Endothelial cell of umbilical vein (primary cell): Measurements from ENCODE around the gene ARV1. TPM values are rescaled to one million over a fixed set of nuclear protein-coding genes. Genes with fewer than 3 reads are reported as not detected.

Source experiments
- BruUV-seq: library from RNA; stranded (reverse); fragments of 400-500 nt; replicated peaks from 2 replicates; lab custom pipeline; 2021; lab: Mats Ljungman, UMichigan
- CTCF ChIA-PET: fragments of 300-600, 350-600 bp; sonication (Branson Sonifier 250); formaldehyde crosslinking; loops from one replicate; lab custom pipeline; 2021; ENCODE audit warnings: antibody characterized with exemption, inconsistent platforms; lab: Charles Lee
- POLR2A ChIA-PET: fragments of 300-600, 350-600 bp; sonication (Branson Sonifier 250); formaldehyde crosslinking; loops from one replicate; lab custom pipeline; 2021; ENCODE audit warnings: antibody characterized with exemption, inconsistent platforms; lab: Charles Lee
- DNase-seq: peaks from one replicate; pipeline ENCODE4 v3.0.0-alpha.2; 2011; ENCODE audit warnings: low read depth, low spot score
- FAIRE-seq: peaks from 2 replicates; lab custom pipeline; 2011; peaks lifted over from hg19 to GRCh38; lab: Jason Lieb, UNC
- H2AFZ ChIP-seq: 2 replicates; pipeline ENCODE4 v1.6.0; 2012; ENCODE audit warnings: low read depth, low read length, control low read depth, inconsistent platforms
- H3K27ac ChIP-seq: 2 replicates; pipeline ENCODE4 v1.5.1; 2011; ENCODE audit warnings: low read depth, mild to moderate bottlenecking, control low read depth, low read length, moderate library complexity; ENCODE audit not compliant: insufficient read depth
- H3K27me3 ChIP-seq, 2 experiments: 2 replicates each; pipeline versions ENCODE4 v1.6.0 to v1.6.1; 2011; ENCODE audit warnings: low read length in 2 of 2, mixed read lengths in 1 of 2; ENCODE audit not compliant: control insufficient read depth in 2 of 2, insufficient read depth in 2 of 2
- H3K36me3 ChIP-seq, 2 experiments: 2 replicates in 1 of 2; 3 replicates in 1 of 2; pipeline ENCODE4 v1.5.1; 2011; ENCODE audit warnings: low read length in 2 of 2, mild to moderate bottlenecking in 1 of 2, moderate library complexity in 1 of 2; ENCODE audit not compliant: control insufficient read depth in 2 of 2, insufficient read depth in 2 of 2; ENCODE audit errors: extremely low read depth in 1 of 2
- H3K4me1 ChIP-seq: 3 replicates; pipeline ENCODE4 v1.5.1; 2011; ENCODE audit warnings: mild to moderate bottlenecking, low read length; ENCODE audit not compliant: control insufficient read depth, insufficient read depth; ENCODE audit errors: extremely low read depth
- H3K4me2 ChIP-seq: 2 replicates; pipeline ENCODE4 v1.6.1; 2011; ENCODE audit warnings: low read length, control low read depth, mixed read lengths; ENCODE audit not compliant: insufficient read depth
- H3K4me3 ChIP-seq, 3 experiments: fragments of 200-600 bp in 1 of 3; sonication (generic), shearing (Covaris generic) in 1 of 3; replicated peaks in 1 of 3; 2 replicates each; pipeline ENCODE4 v1.5.1; 2011 to 2016; ENCODE audit warnings: control low read depth in 3 of 3, low read length in 3 of 3, mild to moderate bottlenecking in 2 of 3, inconsistent platforms in 1 of 3, low read depth in 1 of 3, moderate library complexity in 1 of 3; ENCODE audit not compliant: insufficient read depth in 1 of 3
- H3K79me2 ChIP-seq: 2 replicates; pipeline ENCODE4 v1.6.0; 2012; ENCODE audit warnings: low read length, inconsistent platforms; ENCODE audit not compliant: control insufficient read depth, insufficient read depth
- H3K9ac ChIP-seq: replicated peaks from 2 replicates; pipeline ENCODE3; 2011; ENCODE audit warnings: low read length, control low read depth; ENCODE audit not compliant: insufficient read depth; ENCODE audit errors: extremely low read depth
- H3K9me1 ChIP-seq: replicated peaks from 3 replicates; pipeline ENCODE4 v1.6.0; 2011; ENCODE audit warnings: mild to moderate bottlenecking, low read length; ENCODE audit not compliant: control insufficient read depth, insufficient read depth; ENCODE audit errors: extremely low read depth
- H3K9me3 ChIP-seq: replicated peaks from 2 replicates; pipeline ENCODE4 v1.5.1; 2012; ENCODE audit warnings: low read length, inconsistent platforms; ENCODE audit not compliant: control insufficient read depth, insufficient read depth
- H4K20me1 ChIP-seq: replicated peaks from 2 replicates; pipeline ENCODE3; 2011; ENCODE audit warnings: mild to moderate bottlenecking, low read length; ENCODE audit not compliant: control insufficient read depth, insufficient read depth; ENCODE audit errors: extremely low read depth
- EZH2 ChIP-seq: IDR thresholded peaks from 2 replicates; pipeline ENCODE4 v1.6.1; 2012; ENCODE audit warnings: borderline replicate concordance, low read depth, mild to moderate bottlenecking, moderate library complexity, low read length, inconsistent platforms; ENCODE audit not compliant: severe bottlenecking
- FOS ChIP-seq: IDR thresholded peaks from 2 replicates; pipeline ENCODE4 v1.6.1; 2011; ENCODE audit warnings: mild to moderate bottlenecking, low read length, moderate library complexity, borderline replicate concordance; ENCODE audit not compliant: insufficient read depth
- GATA2 ChIP-seq: IDR thresholded peaks from 2 replicates; pipeline ENCODE4 v1.7.0; 2011; ENCODE audit warnings: low read depth, mild to moderate bottlenecking, moderate library complexity, mixed read lengths, low read length; ENCODE audit not compliant: insufficient read length, insufficient read depth
- JUN ChIP-seq: IDR thresholded peaks from 2 replicates; pipeline ENCODE4 v1.6.1; 2011; ENCODE audit warnings: borderline replicate concordance, low read depth; ENCODE audit not compliant: insufficient read length, insufficient read depth
- MYC ChIP-seq: IDR thresholded peaks from one replicate; pipeline ENCODE4 v1.6.1; 2011; ENCODE audit warnings: mild to moderate bottlenecking, low read depth, low read length
- POLR2A ChIP-seq: IDR thresholded peaks from 2 replicates; pipeline ENCODE4 v1.6.1; 2012; ENCODE audit warnings: low read depth, mild to moderate bottlenecking, control low read depth, low read length
- POLR2AphosphoS5 ChIP-seq: IDR thresholded peaks from 2 replicates; pipeline ENCODE4 v1.6.1; 2012; ENCODE audit warnings: low read depth, mild to moderate bottlenecking, control low read depth, low read length, moderate library complexity; ENCODE audit not compliant: insufficient read depth
- dilution Hi-C: fragments of 300-500 bp; cut with MboI; formaldehyde crosslinking; loops from one replicate; pipeline ENCODE4 v1.15.0; 2019; ENCODE audit warnings: low sequenced_read_pairs; ENCODE audit not compliant: extremely low pct_ligation_motif_present
- intact Hi-C: fragments of 100-400 bp; cut with micrococcal nuclease; formaldehyde crosslinking; loops from one replicate; pipeline ENCODE4 v1.10.0; 2022
- polyA plus RNA-seq, 4 experiments: library from polyadenylated mRNA; depleted of rRNA in 3 of 4; stranded (reverse) in 3 of 4; unstranded in 1 of 4; fragments of >200 nt; gene quantifications; 2 replicates each; pipeline versions ENCODE4 v1.2.1 to v1.2.3, GENCODE V29; 2011 to 2012; ENCODE audit warnings: missing spikeins in 1 of 4
- total RNA-seq: library from RNA; stranded (reverse); gene quantifications from 2 replicates; pipeline ENCODE4 v1.2.3, GENCODE V29; 2021
- TF ChIP-seq, protein P1 (sequence below): IDR thresholded peaks from 2 replicates; pipeline ENCODE4 v1.6.1; 2011; ENCODE audit not compliant: insufficient read depth, insufficient read length
- TF ChIP-seq, protein P2 (sequence below), 2 donors: IDR thresholded peaks; 1 replicate in 1 of 2; 2 replicates in 1 of 2; pipeline ENCODE4 v1.5.1; 2011; ENCODE audit warnings: low read length in 2 of 2, mild to moderate bottlenecking in 2 of 2, moderate library complexity in 2 of 2, control low read depth in 1 of 2, inconsistent platforms in 1 of 2, low read depth in 1 of 2; ENCODE audit not compliant: insufficient read depth in 1 of 2; ENCODE audit errors: extremely low read depth in 1 of 2

Gene ARV1
- total and polyA plus RNA-seq, 2 donors (not counting 3 experiments of a cell fraction or from before 2014, with no cell fraction given), result 10.7 to 14.0 TPM

DNA sequence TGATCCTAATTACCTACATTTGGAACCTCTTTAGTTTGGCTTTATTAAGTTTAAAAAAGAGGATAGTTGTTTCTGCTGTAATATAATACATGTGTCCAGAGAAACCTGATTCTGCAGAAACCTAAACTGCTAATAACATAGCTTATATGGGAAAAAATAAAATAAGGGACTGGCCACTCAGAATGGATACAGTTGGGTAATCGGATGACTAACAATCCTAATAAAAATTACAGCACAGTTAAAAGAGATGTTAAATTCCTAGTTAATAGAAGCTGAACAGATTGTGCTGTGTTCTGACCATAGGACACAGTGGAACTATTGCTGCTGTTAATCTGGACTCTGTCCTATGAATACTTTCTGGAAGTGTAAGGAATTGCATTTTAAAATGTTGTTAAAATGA lies 16.0 kb downstream of the ARV1 start:
- no peak overlapping the region for H3K27ac ChIP-seq
- H3K4me1 ChIP-seq, result no peaks in the 10 kb centered on the region
- no peaks in the 10 kb centered on the region for H4K20me1 ChIP-seq
- FAIRE-seq, result no peak
- no peaks in the 10 kb centered on the region for H3K27me3 ChIP-seq
- TF ChIP-seq, protein P1, sequence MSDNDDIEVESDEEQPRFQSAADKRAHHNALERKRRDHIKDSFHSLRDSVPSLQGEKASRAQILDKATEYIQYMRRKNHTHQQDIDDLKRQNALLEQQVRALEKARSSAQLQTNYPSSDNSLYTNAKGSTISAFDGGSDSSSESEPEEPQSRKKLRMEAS, result no peak
- TF ChIP-seq FOS, result no peak
- no peak for TF ChIP-seq GATA2
- H3K4me3 ChIP-seq, result no peak overlapping the region
- no peak overlapping the region for H3K9ac ChIP-seq
- intact Hi-C loops, result no loop called here
- no peaks in the 10 kb centered on the region for H3K79me2 ChIP-seq
- no peaks in the 10 kb centered on the region for H3K9me1 ChIP-seq
- no peak for DNase-seq
- ChIA-PET POLR2A (no interaction called here), CTCF (no interaction called here)
- dilution Hi-C loops, result no loop called here
- H2AFZ ChIP-seq, result no peak overlapping the region
- peaks cover 9 to 33% of the 10 kb centered on the region in 2 experiments for H3K36me3 ChIP-seq
- no peak overlapping the region for H3K4me2 ChIP-seq
- no peaks in the 10 kb centered on the region for H3K9me3 ChIP-seq
- BruUV-seq, result no TSS peak

GRCh38 chr1:231000201-231000600 lies 21.3 kb downstream of the ARV1 start:
- ChIA-PET POLR2A (no interaction called here), CTCF (no interaction called here)
- Histone ChIP-seq H2AFZ (no peak overlapping the region), H3K27ac (no peak overlapping the region), H3K4me2 (no peak overlapping the region), H3K27me3 (no peaks in the 10 kb centered on the region), H4K20me1 (no peaks in the 10 kb centered on the region), H3K36me3 (peaks cover 6 to 32% of the 10 kb centered on the region in 2 experiments), H3K4me3 (no peak overlapping the region), H3K9me1 (no peaks in the 10 kb centered on the region), H3K4me1 (no peaks in the 10 kb centered on the region), H3K9ac (no peak overlapping the region), H3K9me3 (no peaks in the 10 kb centered on the region), H3K79me2 (no peaks in the 10 kb centered on the region)
- intact Hi-C loops (no loop called here), dilution Hi-C loops (no loop called here)
- TF ChIP-seq GATA2, result no peak
- no peak for TF ChIP-seq POLR2A
- TF ChIP-seq FOS, result no peak
- TF ChIP-seq, protein P1, result no peak
- TF ChIP-seq JUN, result no peak
- TF ChIP-seq EZH2, result no peak
- TF ChIP-seq MYC, result no peak
- TF ChIP-seq, protein P2, sequence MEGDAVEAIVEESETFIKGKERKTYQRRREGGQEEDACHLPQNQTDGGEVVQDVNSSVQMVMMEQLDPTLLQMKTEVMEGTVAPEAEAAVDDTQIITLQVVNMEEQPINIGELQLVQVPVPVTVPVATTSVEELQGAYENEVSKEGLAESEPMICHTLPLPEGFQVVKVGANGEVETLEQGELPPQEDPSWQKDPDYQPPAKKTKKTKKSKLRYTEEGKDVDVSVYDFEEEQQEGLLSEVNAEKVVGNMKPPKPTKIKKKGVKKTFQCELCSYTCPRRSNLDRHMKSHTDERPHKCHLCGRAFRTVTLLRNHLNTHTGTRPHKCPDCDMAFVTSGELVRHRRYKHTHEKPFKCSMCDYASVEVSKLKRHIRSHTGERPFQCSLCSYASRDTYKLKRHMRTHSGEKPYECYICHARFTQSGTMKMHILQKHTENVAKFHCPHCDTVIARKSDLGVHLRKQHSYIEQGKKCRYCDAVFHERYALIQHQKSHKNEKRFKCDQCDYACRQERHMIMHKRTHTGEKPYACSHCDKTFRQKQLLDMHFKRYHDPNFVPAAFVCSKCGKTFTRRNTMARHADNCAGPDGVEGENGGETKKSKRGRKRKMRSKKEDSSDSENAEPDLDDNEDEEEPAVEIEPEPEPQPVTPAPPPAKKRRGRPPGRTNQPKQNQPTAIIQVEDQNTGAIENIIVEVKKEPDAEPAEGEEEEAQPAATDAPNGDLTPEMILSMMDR (IDR thresholded peaks at IDR 0.05; ENCODE audit: extremely low read depth in 1 of 2, insufficient read depth in 1 of 2, low read depth in 1 of 2, low read length in 2 of 2), result no peak
- no peak for TF ChIP-seq POLR2AphosphoS5
- FAIRE-seq (no peak), DNase-seq (no peak)
- BruUV-seq, result no TSS peak
